Superior temporal gyrus (tissue), 1 donor: ENCODE measurements around the gene ATE1.

Experiments used
- DNase-seq: peaks from one replicate; pipeline ENCODE4 v3.0.0-alpha.2; 2016; ENCODE audit errors: extremely low spot score

Gene ATE1

GRCh38 chr10:121695731-121696464 is 231.9 kb downstream of the ATE1 start:
- no peak for DNase-seq

- DNase-seq: no peak
Observed at GRCh38 chr10:121694966-121695643, 232.7 kb downstream of the ATE1 start.

DNA sequence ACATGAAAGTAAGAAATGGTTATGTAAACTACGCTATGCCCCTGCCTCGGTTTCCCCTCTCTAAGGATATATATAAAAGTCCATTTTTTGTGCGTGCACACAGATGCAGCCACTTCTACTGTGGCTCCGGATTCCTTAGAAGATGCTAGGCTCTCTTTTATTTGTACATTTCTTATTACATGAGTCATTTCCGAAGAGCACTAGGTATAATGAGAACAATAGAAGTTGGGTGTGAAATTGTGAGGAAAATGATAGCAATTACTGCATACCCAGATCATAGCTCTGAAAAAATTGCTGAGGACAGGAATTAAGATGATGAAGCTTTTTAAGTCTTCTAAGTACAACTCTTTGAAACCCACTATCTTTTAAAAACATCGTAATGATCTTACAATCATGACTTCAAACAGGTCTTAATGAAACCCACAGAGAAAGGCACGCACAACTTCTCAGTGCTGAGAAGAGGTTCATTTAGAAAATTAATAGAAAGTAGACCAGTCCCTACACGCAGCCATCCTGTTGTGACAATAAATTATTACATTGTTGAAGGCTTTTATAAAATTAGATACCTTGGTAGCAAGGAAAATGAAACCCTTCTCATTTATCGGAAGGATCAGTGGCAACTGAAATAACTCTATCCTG is 233.4 kb downstream of the ATE1 start:
- no peak for DNase-seq

- DNase-seq: no peak
Observed at GRCh38 chr10:121692626-121693025, 235.2 kb downstream of the ATE1 start.

DNA sequence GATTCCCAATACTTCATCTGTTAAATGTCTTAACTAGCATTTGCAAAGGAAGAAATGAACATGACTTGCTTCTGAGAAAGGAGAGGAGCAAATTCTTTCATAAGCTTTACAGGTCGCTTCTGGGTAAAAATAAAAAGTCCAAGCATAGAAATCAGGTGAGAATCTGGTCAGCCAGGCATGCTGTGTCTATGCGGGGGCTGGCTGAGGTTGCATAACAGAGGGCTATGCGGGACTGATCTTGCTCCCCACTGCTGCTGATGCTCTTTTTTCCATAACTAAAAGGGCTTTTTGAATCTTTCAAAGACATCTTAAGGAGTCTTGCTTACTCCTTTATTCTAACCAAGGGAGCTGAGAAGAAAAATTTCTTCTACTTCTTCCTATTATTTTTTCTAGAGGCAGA is 236.9 kb downstream of the ATE1 start:
- no peak for DNase-seq
